DOHH2 (cell line): ENCODE results near the gene TPM1.
A peak's percentile ranks its signal among the peaks of the same experiment; 100 is the strongest.

Source experiments
- H3F3A ChIP-seq: fragments of 200-600 bp; sonication (generic), shearing (Covaris generic); 2 replicates; pipeline ENCODE4 v1.6.0; 2016; ENCODE audit warnings: antibody characterized with exemption, mild to moderate bottlenecking; ENCODE audit not compliant: control insufficient read depth, insufficient read depth
- H3K27ac ChIP-seq: fragments of 200-600 bp; sonication (generic); 2 replicates; pipeline ENCODE4 v1.5.1; 2014; ENCODE audit warnings: low read depth, mild to moderate bottlenecking, low read length, moderate library complexity
- H3K27me3 ChIP-seq: fragments of 200-600 bp; sonication (generic); 2 replicates; pipeline ENCODE4 v1.6.1; 2014; ENCODE audit warnings: mild to moderate bottlenecking, low read length, mixed read lengths; ENCODE audit not compliant: control insufficient read depth
- H3K36me3 ChIP-seq: fragments of 200-600 bp; sonication (generic); 2 replicates; pipeline ENCODE4 v1.6.1; 2014; ENCODE audit warnings: mild to moderate bottlenecking, low read length, moderate library complexity, mixed read lengths; ENCODE audit not compliant: control insufficient read depth
- H3K4me1 ChIP-seq: fragments of 200-600 bp; sonication (generic); 2 replicates; pipeline ENCODE4 v1.6.1; 2014; ENCODE audit warnings: mild to moderate bottlenecking, low read length, mixed read lengths; ENCODE audit not compliant: control insufficient read depth
- H3K4me2 ChIP-seq: fragments of 200-600 bp; sonication (generic); 2 replicates; pipeline ENCODE4 v1.6.0; 2014; ENCODE audit warnings: mild to moderate bottlenecking, low read length, moderate library complexity
- H3K4me3 ChIP-seq: fragments of 200-600 bp; sonication (generic); 2 replicates; pipeline ENCODE4 v1.5.1; 2014; ENCODE audit warnings: mild to moderate bottlenecking, low read length, mixed read lengths
- H3K79me2 ChIP-seq: fragments of 200-600 bp; sonication (generic); 2 replicates; pipeline ENCODE4 v1.6.1; 2014; ENCODE audit warnings: mild to moderate bottlenecking, low read length, mixed read lengths; ENCODE audit not compliant: control insufficient read depth
- H3K9me2 ChIP-seq: fragments of 200-600 bp; sonication (generic); replicated peaks from 2 replicates; pipeline ENCODE4 v1.6.1; 2014; ENCODE audit warnings: mild to moderate bottlenecking, low read length, mixed read lengths; ENCODE audit not compliant: control insufficient read depth
- H3K9me3 ChIP-seq: fragments of 200-600 bp; sonication (generic); 2 replicates; pipeline ENCODE4 v1.6.1; 2014; ENCODE audit warnings: antibody characterized with exemption, low read length, mixed read lengths; ENCODE audit not compliant: control insufficient read depth, insufficient read depth
- H4K20me1 ChIP-seq: fragments of 200-600 bp; sonication (generic); 2 replicates; pipeline ENCODE4 v1.6.0; 2014; ENCODE audit warnings: low read depth, mild to moderate bottlenecking, antibody characterized with exemption, low read length, moderate library complexity; ENCODE audit not compliant: control insufficient read depth, insufficient read depth
- EZH2phosphoT487 ChIP-seq: fragments of 200-600 bp; sonication (generic); IDR thresholded peaks from 2 replicates; pipeline ENCODE4 v1.6.1; 2017; ENCODE audit warnings: borderline replicate concordance, mild to moderate bottlenecking, antibody characterized with exemption, low read length, moderate library complexity, mixed read lengths
- TF ChIP-seq, protein P1 (sequence below): fragments of 200-600 bp; sonication (generic); IDR thresholded peaks from one replicate; pipeline ENCODE4 v1.5.1; 2014; ENCODE audit warnings: antibody characterized with exemption, mild to moderate bottlenecking, low read depth, low read length; ENCODE audit not compliant: poor library complexity, severe bottlenecking

Gene TPM1

GRCh38 chr15:63090887-63091286, 48.3 kb downstream of the TPM1 start:
- Histone ChIP-seq H3K9me3 (no peaks in the 10 kb centered on the region), H3K4me2 (no peak overlapping the region), H3K4me1 (no peaks in the 10 kb centered on the region), H3K4me3 (no peak overlapping the region), H4K20me1 (no peaks in the 10 kb centered on the region), H3K79me2 (no peaks in the 10 kb centered on the region), H3K9me2 (no peaks in the 10 kb centered on the region), H3K36me3 (no peaks in the 10 kb centered on the region), H3K27me3 (peaks cover 3% of the 10 kb centered on the region; the same call in 1 of the 2 replicates), H3K27ac (no peak overlapping the region), H3F3A (no peaks in the 10 kb centered on the region)
- TF ChIP-seq, protein P1, sequence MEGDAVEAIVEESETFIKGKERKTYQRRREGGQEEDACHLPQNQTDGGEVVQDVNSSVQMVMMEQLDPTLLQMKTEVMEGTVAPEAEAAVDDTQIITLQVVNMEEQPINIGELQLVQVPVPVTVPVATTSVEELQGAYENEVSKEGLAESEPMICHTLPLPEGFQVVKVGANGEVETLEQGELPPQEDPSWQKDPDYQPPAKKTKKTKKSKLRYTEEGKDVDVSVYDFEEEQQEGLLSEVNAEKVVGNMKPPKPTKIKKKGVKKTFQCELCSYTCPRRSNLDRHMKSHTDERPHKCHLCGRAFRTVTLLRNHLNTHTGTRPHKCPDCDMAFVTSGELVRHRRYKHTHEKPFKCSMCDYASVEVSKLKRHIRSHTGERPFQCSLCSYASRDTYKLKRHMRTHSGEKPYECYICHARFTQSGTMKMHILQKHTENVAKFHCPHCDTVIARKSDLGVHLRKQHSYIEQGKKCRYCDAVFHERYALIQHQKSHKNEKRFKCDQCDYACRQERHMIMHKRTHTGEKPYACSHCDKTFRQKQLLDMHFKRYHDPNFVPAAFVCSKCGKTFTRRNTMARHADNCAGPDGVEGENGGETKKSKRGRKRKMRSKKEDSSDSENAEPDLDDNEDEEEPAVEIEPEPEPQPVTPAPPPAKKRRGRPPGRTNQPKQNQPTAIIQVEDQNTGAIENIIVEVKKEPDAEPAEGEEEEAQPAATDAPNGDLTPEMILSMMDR: no peak
- no peak for TF ChIP-seq EZH2phosphoT487

GRCh38 chr15:63091679-63092446, 49.3 kb downstream of the TPM1 start:
- Histone ChIP-seq H3K4me3 (no peak overlapping the region), H3K27ac (no peak overlapping the region), H3K4me2 (no peak overlapping the region), H3K9me3 (no peaks in the 10 kb centered on the region), H3K36me3 (no peaks in the 10 kb centered on the region), H3K4me1 (no peaks in the 10 kb centered on the region), H3F3A (no peaks in the 10 kb centered on the region), H4K20me1 (no peaks in the 10 kb centered on the region), H3K27me3 (peaks cover 3% of the 10 kb centered on the region; the same call in 1 of the 2 replicates), H3K79me2 (no peaks in the 10 kb centered on the region), H3K9me2 (no peaks in the 10 kb centered on the region)
- TF ChIP-seq EZH2phosphoT487: no peak
- TF ChIP-seq, protein P1: no peak

GRCh38 chr15:63093486-63094205, 51.1 kb downstream of the TPM1 start:
- no peaks in the 10 kb centered on the region for H3K9me2 ChIP-seq
- no peak overlapping the region for H3K27ac ChIP-seq

More at GRCh38 chr15:63093486-63094205, 51.1 kb downstream of the TPM1 start:
- Histone ChIP-seq H4K20me1 (no peaks in the 10 kb centered on the region), H3K4me3 (no peak overlapping the region), H3K36me3 (no peaks in the 10 kb centered on the region), H3K9me3 (no peaks in the 10 kb centered on the region), H3F3A (no peaks in the 10 kb centered on the region), H3K79me2 (no peaks in the 10 kb centered on the region), H3K4me1 (no peaks in the 10 kb centered on the region), H3K27me3 (peaks cover 3% of the 10 kb centered on the region; the same call in 1 of the 2 replicates), H3K4me2 (no peak overlapping the region)
- TF ChIP-seq, protein P1: peak; percentile 91
- TF ChIP-seq EZH2phosphoT487: no peak
